T47D (cell line): ENCODE results near the gene CDH13.

ENCODE experiments used
- DNase-seq, 2 experiments: peaks; one replicate each; pipeline versions ENCODE4 v3.0.0 to v3.0.0-alpha.2; 2011 to 2012; ENCODE audit warnings: low read depth in 1 of 2, low spot score in 1 of 2
- JUND ChIP-seq: IDR thresholded peaks from 2 replicates; pipeline ENCODE4 v1.6.1; 2012; ENCODE audit warnings: low read depth
- in situ Hi-C: cut with HindIII; loops from 2 replicates; pipeline ENCODE4 v1.10.0; 2016; ENCODE audit warnings: low sequenced_read_pairs, low pct_unique_long_range_greater_than_20kb

Gene CDH13

DNA sequence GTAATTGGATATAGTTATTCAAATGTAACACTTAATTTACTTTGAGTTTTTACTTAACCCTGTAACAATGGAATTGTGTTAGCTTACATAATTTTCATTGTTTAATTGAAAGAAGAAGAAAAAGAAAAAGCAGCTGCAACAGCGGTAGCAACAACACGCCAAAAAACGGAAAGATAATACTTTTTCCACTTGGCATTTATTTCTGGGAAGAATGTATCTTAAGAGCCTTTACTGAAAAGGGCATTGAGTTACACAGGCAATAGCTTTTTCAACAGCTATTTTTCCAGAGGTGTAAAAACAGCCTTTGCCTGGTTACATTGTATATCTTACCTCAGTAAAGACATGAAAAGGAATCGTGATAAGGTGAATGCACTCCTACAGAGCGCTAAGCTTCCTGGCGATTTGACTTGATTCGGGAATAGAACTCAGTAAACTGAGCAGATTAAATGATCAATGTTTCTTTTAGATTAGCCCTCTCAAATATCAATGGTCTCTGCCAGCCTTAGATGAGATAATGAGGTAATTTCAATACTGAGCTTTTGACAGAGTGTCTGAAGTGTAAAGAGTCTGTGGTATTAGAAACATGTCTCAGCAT is 311.3 kb downstream of the CDH13 start:
- TF ChIP-seq JUND = no peak
- no peak for DNase-seq
- in situ Hi-C loops = no loop called here

GRCh38 chr16:82943371-82943770 is 316.6 kb downstream of the CDH13 start:
- no peak for TF ChIP-seq JUND
- DNase-seq = no peak
- in situ Hi-C loops = no loop called here

GRCh38 chr16:82945420-82946101 is 318.8 kb downstream of the CDH13 start:
- DNase-seq = no peak
- in situ Hi-C loops = no loop called here
- TF ChIP-seq JUND = no peak

- in situ Hi-C loops = no loop called here
- no peak for DNase-seq
- TF ChIP-seq JUND = no peak
These were observed 320.9 kb downstream of the CDH13 start for GRCh38 chr16:82947698-82948097.

DNA sequence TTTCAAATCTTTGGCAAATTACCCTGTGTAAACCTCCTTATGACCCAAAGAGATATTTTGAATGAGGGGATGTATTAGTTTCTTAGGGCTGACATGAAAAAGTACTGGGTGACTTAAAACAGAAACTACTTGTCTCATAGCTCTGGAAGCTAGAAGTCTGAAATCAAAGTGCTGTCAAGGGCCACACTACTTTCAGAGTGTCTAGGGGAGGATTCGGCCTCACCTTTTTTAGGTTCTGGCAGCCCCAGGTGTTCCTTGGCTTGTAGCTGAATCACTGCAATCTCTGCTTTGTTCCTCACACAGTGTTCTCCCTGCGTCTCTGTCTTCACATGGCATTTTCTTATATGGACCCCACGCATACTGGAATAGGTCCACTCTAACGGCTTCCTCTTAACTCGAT is 322.2 kb downstream of the CDH13 start:
- no peak for TF ChIP-seq JUND
- DNase-seq = no peak
- in situ Hi-C loops = no loop called here

DNA sequence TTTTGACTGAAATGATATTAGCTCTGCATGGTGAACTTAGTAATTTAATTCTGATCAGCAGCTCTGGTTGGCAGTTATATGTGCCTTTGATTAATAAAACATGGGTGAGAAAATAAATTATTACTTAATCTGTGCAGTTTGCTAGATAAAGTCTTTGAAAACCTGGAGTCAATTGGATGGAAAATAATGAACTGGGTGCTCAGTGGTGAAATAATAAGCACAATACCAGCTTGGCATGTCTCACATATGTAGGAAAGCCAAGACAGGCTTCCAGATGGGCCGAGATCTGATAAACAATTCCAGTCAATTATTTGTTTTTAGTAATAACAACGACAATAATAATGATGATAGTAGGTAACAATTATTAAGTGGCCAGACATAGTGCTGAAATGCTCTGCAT is 326.7 kb downstream of the CDH13 start:
- TF ChIP-seq JUND = no peak
- in situ Hi-C loops = no loop called here
- no peak for DNase-seq

- in situ Hi-C loops = no loop called here
- TF ChIP-seq JUND = no peak
- DNase-seq = no peak
These were observed 327.6 kb downstream of the CDH13 start for GRCh38 chr16:82954224-82954929.

GRCh38 chr16:82955741-82956348 is 329.1 kb downstream of the CDH13 start:
- in situ Hi-C loops = no loop called here
- no peak for DNase-seq
- TF ChIP-seq JUND = no peak

GRCh38 chr16:82957212-82957611 is 330.4 kb downstream of the CDH13 start:
- no peak for TF ChIP-seq JUND
- DNase-seq = no peak
- in situ Hi-C loops = no loop called here

DNA sequence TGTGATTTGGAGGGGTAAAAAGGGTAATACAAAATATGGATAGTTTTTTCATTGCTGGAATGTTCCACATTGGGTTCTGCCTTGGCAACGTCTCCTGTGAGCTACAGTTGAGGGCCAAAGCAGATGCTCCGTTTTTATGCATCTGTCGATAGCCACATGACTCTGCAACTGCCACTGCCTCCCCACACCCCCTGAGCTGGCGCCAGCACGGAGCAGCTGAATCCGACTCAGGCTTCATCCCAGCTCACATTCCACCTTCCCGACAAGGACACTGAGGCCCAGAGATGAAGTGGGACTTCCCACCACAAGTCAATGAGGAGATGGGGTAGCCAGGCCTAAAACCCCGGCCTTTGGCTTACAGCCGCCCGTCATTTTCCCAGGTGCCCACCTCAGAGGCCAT is 334.1 kb downstream of the CDH13 start:
- TF ChIP-seq JUND = no peak
- in situ Hi-C loops = no loop called here
- DNase-seq = no peak

GRCh38 chr16:82963653-82964052 is 336.9 kb downstream of the CDH13 start:
- in situ Hi-C loops = no loop called here
- DNase-seq = no peak
- TF ChIP-seq JUND = no peak

DNA sequence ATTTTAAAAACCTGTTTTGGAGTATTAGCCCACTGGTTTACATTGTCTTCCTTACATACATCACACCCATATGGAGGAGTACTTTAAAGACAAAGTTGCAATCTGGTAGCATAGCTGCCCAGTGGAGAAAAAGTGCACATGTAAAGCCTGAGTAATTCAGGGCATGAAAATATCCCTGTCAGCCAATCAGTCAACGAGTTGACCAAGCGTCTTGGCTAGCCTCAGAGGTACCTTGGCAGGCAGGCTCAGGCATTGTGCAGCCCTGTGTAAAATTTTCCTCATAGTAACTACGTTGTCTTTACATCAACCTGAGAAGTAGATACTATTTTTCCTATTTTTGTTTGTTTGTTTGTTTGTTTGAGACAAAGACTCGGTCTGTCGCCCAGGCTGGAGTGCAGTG is 339.0 kb downstream of the CDH13 start:
- no peak for TF ChIP-seq JUND
- DNase-seq = no peak
- in situ Hi-C loops = no loop called here

GRCh38 chr16:82967424-82967823 is 340.7 kb downstream of the CDH13 start:
- DNase-seq = no peak
- in situ Hi-C loops = no loop called here
- TF ChIP-seq JUND = no peak
